ENCODE data around the gene INO80E.

The INO80E gene

GRCh38 chr16:30002614-30003346, 6.7 kb downstream of the INO80E start:
- Histone ChIP-seq H3K9ac (ENCODE audit: low read depth, low read length, poor library complexity, severe bottlenecking) (no peak overlapping the region), H3K27me3 (ENCODE audit: insufficient read depth, low read length, poor library complexity, severe bottlenecking) (no peaks in the 10 kb centered on the region), H3K4me1 (ENCODE audit: insufficient read depth, low read length, poor library complexity, severe bottlenecking) (no peaks in the 10 kb centered on the region)

GRCh38 chr16:30003670-30004423, 7.8 kb downstream of the INO80E start:
- Histone ChIP-seq H3K9me2 (replicated peaks; ENCODE audit: low read depth, low read length) (no peaks in the 10 kb centered on the region), H3K4me2 (ENCODE audit: low read depth, low read length, poor library complexity, severe bottlenecking) (no peak overlapping the region), H3K4me3 (ENCODE audit: low read length, poor library complexity, severe bottlenecking) (no peak overlapping the region), H3F3A (ENCODE audit: low read depth) (no peaks in the 10 kb centered on the region), H3K9me3 (ENCODE audit: insufficient read depth, low read depth, low read length) (no peaks in the 10 kb centered on the region), H3K4me1 (ENCODE audit: insufficient read depth, low read length, poor library complexity, severe bottlenecking) (no peaks in the 10 kb centered on the region), H3K79me2 (ENCODE audit: insufficient read depth, low read length) (no peaks in the 10 kb centered on the region), H3K36me3 (ENCODE audit: insufficient read depth, low read length) (no peaks in the 10 kb centered on the region), H4K20me1 (ENCODE audit: insufficient read depth, low read length, poor library complexity, severe bottlenecking) (peaks cover 2% of the 10 kb centered on the region), H2AFZ (ENCODE audit: low read length) (no peak overlapping the region), H3K9ac (ENCODE audit: low read depth, low read length, poor library complexity, severe bottlenecking) (no peak overlapping the region), H3K27me3 (ENCODE audit: insufficient read depth, low read length, poor library complexity, severe bottlenecking) (no peaks in the 10 kb centered on the region)
- no peak for TF ChIP-seq EZH2phosphoT487 (IDR thresholded peaks at IDR 0.05; ENCODE audit: borderline replicate concordance)
- TF ChIP-seq, protein P1, sequence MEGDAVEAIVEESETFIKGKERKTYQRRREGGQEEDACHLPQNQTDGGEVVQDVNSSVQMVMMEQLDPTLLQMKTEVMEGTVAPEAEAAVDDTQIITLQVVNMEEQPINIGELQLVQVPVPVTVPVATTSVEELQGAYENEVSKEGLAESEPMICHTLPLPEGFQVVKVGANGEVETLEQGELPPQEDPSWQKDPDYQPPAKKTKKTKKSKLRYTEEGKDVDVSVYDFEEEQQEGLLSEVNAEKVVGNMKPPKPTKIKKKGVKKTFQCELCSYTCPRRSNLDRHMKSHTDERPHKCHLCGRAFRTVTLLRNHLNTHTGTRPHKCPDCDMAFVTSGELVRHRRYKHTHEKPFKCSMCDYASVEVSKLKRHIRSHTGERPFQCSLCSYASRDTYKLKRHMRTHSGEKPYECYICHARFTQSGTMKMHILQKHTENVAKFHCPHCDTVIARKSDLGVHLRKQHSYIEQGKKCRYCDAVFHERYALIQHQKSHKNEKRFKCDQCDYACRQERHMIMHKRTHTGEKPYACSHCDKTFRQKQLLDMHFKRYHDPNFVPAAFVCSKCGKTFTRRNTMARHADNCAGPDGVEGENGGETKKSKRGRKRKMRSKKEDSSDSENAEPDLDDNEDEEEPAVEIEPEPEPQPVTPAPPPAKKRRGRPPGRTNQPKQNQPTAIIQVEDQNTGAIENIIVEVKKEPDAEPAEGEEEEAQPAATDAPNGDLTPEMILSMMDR (conservative IDR thresholded peaks at IDR 0.05; ENCODE audit: low read length) = no peak

More at GRCh38 chr16:30002614-30003346, 6.7 kb downstream of the INO80E start:
- Histone ChIP-seq H3K36me3 (ENCODE audit: insufficient read depth, low read length) (no peaks in the 10 kb centered on the region), H3K79me2 (ENCODE audit: insufficient read depth, low read length) (0 out of 2 replicates have a peak, but pooled peaks cover under 1% of the 10 kb centered on the region), H3F3A (ENCODE audit: low read depth) (no peaks in the 10 kb centered on the region), H3K9me2 (replicated peaks; ENCODE audit: low read depth, low read length) (no peaks in the 10 kb centered on the region), H3K4me3 (ENCODE audit: low read length, poor library complexity, severe bottlenecking) (no peak overlapping the region), H3K9me3 (ENCODE audit: insufficient read depth, low read depth, low read length) (no peaks in the 10 kb centered on the region), H3K4me2 (ENCODE audit: low read depth, low read length, poor library complexity, severe bottlenecking) (no peak overlapping the region), H2AFZ (ENCODE audit: low read length) (no peak overlapping the region), H4K20me1 (ENCODE audit: insufficient read depth, low read length, poor library complexity, severe bottlenecking) (peaks cover 2% of the 10 kb centered on the region)
- no peak for TF ChIP-seq EZH2phosphoT487 (IDR thresholded peaks at IDR 0.05; ENCODE audit: borderline replicate concordance)
- TF ChIP-seq, protein P1 (conservative IDR thresholded peaks at IDR 0.05; ENCODE audit: low read length) = no peak

GRCh38 chr16:30004424-30004776, 8.4 kb downstream of the INO80E start:
- no peak overlapping the region for H3K4me2 ChIP-seq (ENCODE audit: low read depth, low read length, poor library complexity, severe bottlenecking)

More at GRCh38 chr16:30004424-30004776, 8.4 kb downstream of the INO80E start:
- H3K27me3 ChIP-seq (ENCODE audit: insufficient read depth, low read length, poor library complexity, severe bottlenecking) = no peaks in the 10 kb centered on the region
- peaks cover 2% of the 10 kb centered on the region for H4K20me1 ChIP-seq (ENCODE audit: insufficient read depth, low read length, poor library complexity, severe bottlenecking)
- no peak overlapping the region for H2AFZ ChIP-seq (ENCODE audit: low read length)
- H3K9me2 ChIP-seq (replicated peaks; ENCODE audit: low read depth, low read length) = no peaks in the 10 kb centered on the region
- H3K4me3 ChIP-seq (ENCODE audit: low read length, poor library complexity, severe bottlenecking) = no peak overlapping the region
- no peaks in the 10 kb centered on the region for H3K79me2 ChIP-seq (ENCODE audit: insufficient read depth, low read length)
- H3K9me3 ChIP-seq (ENCODE audit: insufficient read depth, low read depth, low read length) = no peaks in the 10 kb centered on the region
- H3K4me1 ChIP-seq (ENCODE audit: insufficient read depth, low read length, poor library complexity, severe bottlenecking) = no peaks in the 10 kb centered on the region
- no peak overlapping the region for H3K9ac ChIP-seq (ENCODE audit: low read depth, low read length, poor library complexity, severe bottlenecking)
- H3F3A ChIP-seq (ENCODE audit: low read depth) = no peaks in the 10 kb centered on the region
- TF ChIP-seq, protein P1 (conservative IDR thresholded peaks at IDR 0.05; ENCODE audit: low read length) = no peak
- no peak for TF ChIP-seq EZH2phosphoT487 (IDR thresholded peaks at IDR 0.05; ENCODE audit: borderline replicate concordance)
- H3K36me3 ChIP-seq (ENCODE audit: insufficient read depth, low read length) = no peaks in the 10 kb centered on the region

All from Loucy (cell line).